T follicular helper cell (primary cell): ENCODE measurements around the gene ZFHX2.

ENCODE experiments used
- DNase-seq: peaks from one replicate; pipeline ENCODE4 v3.0.0-alpha.2; 2020; ENCODE audit warnings: low read depth

ZFHX2 gene

GRCh38 chr14:23572836-23573235, 21.3 kb upstream of the ZFHX2 start:
- DNase-seq, result no peak

- DNase-seq, result no peak
These were observed 20.9 kb upstream of the ZFHX2 start for GRCh38 chr14:23572524-23572828.

GRCh38 chr14:23571701-23572523, 20.3 kb upstream of the ZFHX2 start:
- no peak for DNase-seq

GRCh38 chr14:23570806-23571483, 19.4 kb upstream of the ZFHX2 start:
- no peak for DNase-seq

- no peak for DNase-seq
These were observed 18.0 kb upstream of the ZFHX2 start for GRCh38 chr14:23569443-23570151.

- no peak for DNase-seq
These were observed 17.2 kb upstream of the ZFHX2 start for GRCh38 chr14:23568600-23569331.

GRCh38 chr14:23568021-23568599, 16.5 kb upstream of the ZFHX2 start:
- DNase-seq, result no peak

GRCh38 chr14:23567186-23568020, 15.8 kb upstream of the ZFHX2 start, which contains the start of gene AP1G2:
TSS of gene AP1G2 (minus strand) at chr14:23567791. CDS start at chr14:23567314, 477 bp downstream.
- peak; percentile 72 for DNase-seq

GRCh38 chr14:23566778-23567185, 15.2 kb upstream of the ZFHX2 start:
- DNase-seq, result no peak

GRCh38 chr14:23566112-23566777, 14.7 kb upstream of the ZFHX2 start:
- no peak for DNase-seq

- no peak for DNase-seq
These were observed 14.1 kb upstream of the ZFHX2 start for GRCh38 chr14:23565626-23566025.

GRCh38 chr14:23564876-23565275, 13.3 kb upstream of the ZFHX2 start:
- no peak for DNase-seq

- DNase-seq, result no peak
These were observed 12.7 kb upstream of the ZFHX2 start for GRCh38 chr14:23564181-23564812.

- DNase-seq, result no peak
These were observed 12.1 kb upstream of the ZFHX2 start for GRCh38 chr14:23563473-23564180.

GRCh38 chr14:23562822-23563472, 11.4 kb upstream of the ZFHX2 start:
- DNase-seq, result peak; percentile 40

GRCh38 chr14:23561873-23562821, 10.6 kb upstream of the ZFHX2 start:
- no peak for DNase-seq

GRCh38 chr14:23561259-23561658, 9.7 kb upstream of the ZFHX2 start:
- no peak for DNase-seq
